Midbrain (tissue), 1 donor: ENCODE data around the gene CALCB.

Experiments used
- DNase-seq: peaks from one replicate; lab custom pipeline; 2025; lab: John Stamatoyannopoulos, UW

The CALCB gene

DNA sequence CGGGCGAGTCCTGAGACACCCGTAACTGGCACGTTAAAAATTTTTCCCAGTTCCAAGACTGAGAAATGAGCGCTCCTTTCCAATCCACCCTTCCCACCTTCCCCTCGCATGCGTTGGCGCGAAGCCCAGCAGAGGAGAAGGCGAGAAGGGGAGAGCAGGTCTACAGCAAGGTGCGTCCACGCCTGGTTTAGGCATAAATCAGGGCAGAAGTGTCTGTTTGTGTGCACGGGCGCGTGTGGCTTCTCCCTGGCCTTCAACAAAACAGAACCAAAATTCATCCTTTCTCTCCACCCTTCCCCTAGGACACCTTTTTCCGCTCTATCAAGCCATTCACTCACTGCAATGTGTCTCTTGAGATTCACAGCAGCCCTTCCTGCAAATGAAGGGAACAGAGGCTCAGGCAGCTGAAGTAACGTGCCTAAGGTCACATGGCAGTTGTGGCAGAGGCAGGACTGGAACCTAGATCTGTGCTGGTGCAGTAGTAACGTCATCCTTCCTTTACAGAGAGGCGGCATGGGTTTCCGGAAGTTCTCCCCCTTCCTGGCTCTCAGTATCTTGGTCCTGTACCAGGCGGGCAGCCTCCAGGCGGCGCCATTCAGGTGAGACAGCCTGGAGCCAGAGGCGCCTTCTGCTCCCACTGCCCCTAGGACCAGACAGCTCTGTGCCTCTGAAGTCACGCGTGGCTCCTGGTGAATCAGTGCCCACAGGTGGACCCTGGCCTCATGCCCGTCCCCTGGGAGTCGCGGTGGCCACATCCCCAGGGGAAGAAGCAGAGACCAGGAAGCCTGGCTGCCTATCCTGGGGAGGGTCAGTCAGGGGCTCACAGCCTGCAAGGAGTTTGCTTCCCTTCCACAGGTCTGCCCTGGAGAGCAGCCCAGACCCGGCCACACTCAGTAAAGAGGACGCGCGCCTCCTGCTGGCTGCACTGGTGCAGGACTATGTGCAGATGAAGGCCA is 1.1 kb downstream of the CALCB start:
- DNase-seq: peak; percentile 51

DNA sequence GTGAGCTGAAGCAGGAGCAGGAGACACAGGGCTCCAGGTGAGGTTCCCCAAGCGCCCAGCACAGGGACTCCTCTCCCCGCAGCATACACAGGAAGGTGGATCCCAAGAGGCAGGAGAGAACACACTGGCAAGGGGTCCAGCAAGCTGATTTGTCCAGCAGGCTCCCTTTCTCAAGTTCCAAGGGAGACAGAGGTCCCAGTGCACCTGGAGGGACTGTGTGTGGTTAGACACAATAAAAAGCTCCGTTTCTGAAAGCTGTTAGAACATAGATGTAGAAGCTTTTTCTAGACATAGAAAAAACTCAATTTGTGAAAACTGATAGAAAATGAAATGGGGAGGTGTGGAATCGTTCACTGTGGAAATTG is 1.8 kb downstream of the CALCB start:
- no peak for DNase-seq

DNA sequence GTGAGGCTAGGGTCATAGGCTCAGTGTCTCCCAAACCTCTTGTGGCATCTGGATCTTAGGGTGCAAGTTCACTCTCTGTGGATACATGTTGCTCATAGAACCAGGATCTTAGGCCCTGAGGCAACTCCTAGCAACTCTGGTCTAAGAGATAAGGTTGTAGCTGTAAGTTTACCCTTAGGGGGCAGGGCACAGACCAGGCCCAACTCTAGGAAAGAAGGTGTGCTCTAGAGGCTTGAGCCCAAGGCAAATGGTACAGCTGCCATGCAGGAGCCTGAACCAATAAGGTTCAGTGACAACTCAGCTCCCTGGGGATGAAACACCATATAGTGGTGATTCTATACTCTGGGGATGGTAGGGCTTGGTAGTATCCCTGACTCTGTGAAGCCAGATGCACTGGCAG is 17.8 kb downstream of the CALCB start:
- no peak for DNase-seq

DNA sequence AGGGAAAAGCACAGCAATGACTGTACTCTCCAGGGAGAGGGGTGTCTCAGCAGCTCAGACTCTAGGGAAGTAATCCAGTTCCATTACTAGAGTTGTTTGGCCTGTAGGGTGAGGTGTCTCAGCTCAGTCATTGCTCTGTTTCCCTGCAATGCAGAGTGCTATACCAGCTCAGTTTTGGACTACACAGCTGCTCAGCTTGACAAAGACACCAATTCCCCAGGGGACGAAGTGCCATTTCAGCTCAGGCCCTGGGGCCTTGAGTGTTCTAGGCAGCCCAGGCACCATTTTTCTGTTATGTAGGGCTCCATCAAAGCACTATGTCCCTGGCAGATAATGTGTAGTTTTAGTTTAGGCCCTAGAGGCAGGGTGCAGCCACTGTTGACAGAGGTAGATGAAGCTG is 18.2 kb downstream of the CALCB start:
- DNase-seq: no peak

- DNase-seq: no peak
Observed at GRCh38 chr11:15093432-15093831, 20.0 kb downstream of the CALCB start.

DNA sequence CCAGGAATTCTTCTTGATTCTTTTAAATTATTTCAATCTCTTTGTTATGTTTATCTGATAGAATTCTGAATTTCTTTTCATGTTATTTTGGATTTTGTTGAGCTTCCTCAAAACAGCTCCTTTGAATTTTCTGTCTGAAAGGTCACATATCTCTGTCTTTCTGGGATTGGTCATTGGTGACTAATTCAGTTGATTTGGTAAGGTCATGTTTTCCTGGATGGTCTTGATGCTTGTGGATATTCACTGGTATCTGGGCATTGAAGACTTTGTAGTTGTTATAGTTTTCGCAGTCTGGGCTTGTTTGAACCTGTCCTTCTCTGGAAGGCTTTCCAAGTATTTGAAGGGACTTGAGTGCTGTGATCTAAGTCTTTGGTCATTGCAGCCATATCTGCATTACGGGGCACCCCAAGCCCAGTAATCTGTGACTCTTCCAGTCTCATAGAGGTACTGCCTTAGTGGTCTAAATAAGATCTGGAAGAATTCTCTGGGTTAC is 22.4 kb downstream of the CALCB start:
- no peak for DNase-seq

DNA sequence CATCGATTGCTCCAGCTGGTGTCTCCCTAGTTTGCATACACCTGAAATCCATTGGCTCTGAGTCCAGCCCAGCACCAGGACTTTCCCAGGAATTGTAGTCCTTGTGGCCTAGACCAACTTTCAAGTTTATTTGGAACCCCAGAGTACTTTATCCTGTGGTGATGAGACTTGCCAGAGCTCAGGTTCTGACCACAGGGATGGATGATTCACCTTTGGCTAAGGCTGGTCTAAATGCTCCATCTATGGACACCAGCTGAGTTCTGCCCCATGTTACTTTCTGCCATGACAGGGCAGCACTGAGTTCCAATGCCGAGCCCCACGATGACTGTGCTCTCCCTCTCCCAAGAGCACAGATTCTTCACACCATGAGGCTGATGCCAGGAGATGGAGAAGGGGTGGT is 24.0 kb downstream of the CALCB start:
- DNase-seq: no peak

DNA sequence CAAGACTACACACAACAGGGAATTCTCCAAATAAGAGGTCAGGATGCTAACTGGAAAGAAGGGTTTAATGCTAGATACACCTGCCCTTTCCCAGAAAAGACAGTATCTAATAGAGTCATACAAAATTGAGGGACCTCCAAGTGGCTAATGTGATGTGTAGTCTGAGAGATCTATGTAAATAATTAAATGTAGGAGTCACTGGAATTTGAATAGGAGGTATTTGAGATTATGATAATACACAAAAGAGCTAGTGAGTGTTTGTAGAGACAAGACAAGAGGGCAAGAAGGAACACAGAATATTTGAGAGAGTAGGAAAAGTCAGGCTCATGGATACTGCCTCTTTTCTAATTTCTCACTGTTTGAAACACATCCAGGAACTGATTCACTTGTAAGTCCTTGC is 25.9 kb downstream of the CALCB start:
- no peak for DNase-seq

DNA sequence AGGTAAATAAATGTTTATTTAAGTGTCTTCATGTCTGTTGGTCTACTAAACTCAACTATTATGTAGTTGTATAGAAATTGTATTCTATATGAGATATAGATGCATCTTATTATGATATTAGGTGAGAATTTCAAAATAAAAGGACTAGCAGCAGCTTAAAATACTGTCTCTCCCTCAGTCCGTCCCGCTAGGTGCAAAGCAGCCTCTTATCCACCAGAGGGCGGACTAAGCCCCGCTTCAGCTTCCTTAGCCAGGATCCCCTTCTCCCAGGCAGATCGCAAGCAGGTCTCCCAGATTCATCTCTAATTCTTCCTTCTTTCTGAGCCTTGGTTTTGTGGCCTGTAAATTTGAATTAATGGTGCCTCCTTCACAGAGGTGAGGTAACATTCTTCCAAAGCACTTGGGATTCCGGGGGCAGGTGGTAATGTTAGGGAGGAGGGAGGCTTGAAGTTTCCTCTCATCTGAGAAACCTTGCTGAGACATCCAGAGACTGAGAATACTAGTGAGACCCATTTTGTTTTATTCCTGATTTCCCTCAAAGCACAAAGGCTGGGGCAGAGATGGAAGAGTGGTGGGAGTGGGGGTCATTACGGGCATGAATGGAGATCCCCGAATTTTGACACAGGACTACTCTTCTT is 27.8 kb downstream of the CALCB start:
- peak; percentile 74 for DNase-seq

- no peak for DNase-seq
Observed at GRCh38 chr11:15104166-15104565, 30.8 kb downstream of the CALCB start.

- no peak for DNase-seq
Observed at GRCh38 chr11:15106201-15106965, 33.0 kb downstream of the CALCB start.

GRCh38 chr11:15107730-15108515 is 34.5 kb downstream of the CALCB start:
- DNase-seq: no peak

GRCh38 chr11:15108592-15109130 is 35.3 kb downstream of the CALCB start:
- DNase-seq: no peak

- no peak for DNase-seq
Observed at GRCh38 chr11:15109602-15110001, 36.2 kb downstream of the CALCB start.

DNA sequence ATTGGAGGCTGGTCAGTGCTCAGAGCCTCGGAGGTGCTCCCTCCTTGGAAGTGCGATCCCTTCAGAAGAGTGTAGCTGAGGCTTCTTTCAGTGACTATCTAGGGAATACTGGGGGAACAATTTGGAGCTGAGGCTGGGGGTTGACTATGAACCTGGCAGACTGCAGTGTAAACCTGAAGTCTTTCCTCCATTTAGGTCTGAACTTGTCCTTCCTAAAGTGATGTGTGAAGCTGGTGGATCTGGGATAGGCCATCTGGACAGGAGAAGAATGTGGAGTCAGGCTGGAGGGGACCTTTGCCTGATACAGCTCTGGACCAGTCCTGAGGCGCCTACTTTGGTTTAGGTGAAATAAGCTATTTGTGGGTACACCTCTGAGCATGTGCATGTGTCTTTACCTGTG is 37.8 kb downstream of the CALCB start:
- no peak for DNase-seq

GRCh38 chr11:15112131-15112541 is 38.7 kb downstream of the CALCB start:
- no peak for DNase-seq

- no peak for DNase-seq
Observed at GRCh38 chr11:15113381-15113780, 40.0 kb downstream of the CALCB start.

GRCh38 chr11:15114501-15115475 is 41.4 kb downstream of the CALCB start, which contains the start of gene INSC:
INSC (plus strand) TSS chr11:15114923; CDS start chr11:15149175, 34,252 bp downstream.
- no peak for DNase-seq

DNA sequence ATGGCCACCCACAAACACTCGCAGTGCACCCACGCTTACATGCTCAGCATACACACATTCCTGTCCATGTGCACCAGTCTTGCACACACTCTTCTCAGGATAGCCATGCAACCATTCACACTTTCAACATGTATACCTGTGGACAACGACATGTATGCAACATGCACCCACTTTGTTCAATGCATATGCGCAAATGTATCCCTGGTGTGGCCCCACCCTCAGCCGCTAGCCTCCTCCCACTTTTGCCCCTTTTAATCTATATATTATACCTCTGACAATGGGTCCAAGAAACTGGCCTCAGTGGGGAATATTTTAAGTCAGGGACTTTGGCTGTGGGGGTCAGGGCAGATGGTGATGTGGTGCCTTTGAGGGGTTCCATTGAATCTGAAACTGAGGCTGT is 42.3 kb downstream of the CALCB start:
- no peak for DNase-seq

- peak; percentile 14 for DNase-seq
Observed at GRCh38 chr11:15117751-15118150, 44.4 kb downstream of the CALCB start.
